BLaER1 (cell line): ENCODE data around the gene VEGFC.

Source experiments
- H3K27ac ChIP-seq: shearing (Covaris generic); formaldehyde crosslinking; 2 replicates; pipeline ENCODE4 v1.8.1; 2022
- H3K27me3 ChIP-seq: shearing (Covaris generic); formaldehyde crosslinking; 2 replicates; pipeline ENCODE4 v1.8.1; 2022
- H3K36me3 ChIP-seq: shearing (Covaris generic); formaldehyde crosslinking; 2 replicates; pipeline ENCODE4 v1.8.1; 2022
- H3K4me1 ChIP-seq: shearing (Covaris generic); formaldehyde crosslinking; 2 replicates; pipeline ENCODE4 v1.8.1; 2022
- H3K4me2 ChIP-seq: shearing (Covaris generic); formaldehyde crosslinking; 2 replicates; pipeline ENCODE4 v1.8.1; 2022
- H3K4me3 ChIP-seq: shearing (Covaris generic); formaldehyde crosslinking; 2 replicates; pipeline ENCODE4 v1.8.1; 2022
- H3K9ac ChIP-seq: shearing (Covaris generic); formaldehyde crosslinking; 2 replicates; pipeline ENCODE4 v1.8.1; 2022
- H3K9me3 ChIP-seq: shearing (Covaris generic); formaldehyde crosslinking; 2 replicates; pipeline ENCODE4 v1.8.1; 2022
- H4K20me1 ChIP-seq: shearing (Covaris generic); formaldehyde crosslinking; 2 replicates; pipeline ENCODE4 v1.8.1; 2022
- Cebpa-rat ChIP-seq: shearing (Covaris generic); IDR thresholded peaks from 2 replicates; pipeline ENCODE4 v1.8.1; 2022

Gene VEGFC

DNA sequence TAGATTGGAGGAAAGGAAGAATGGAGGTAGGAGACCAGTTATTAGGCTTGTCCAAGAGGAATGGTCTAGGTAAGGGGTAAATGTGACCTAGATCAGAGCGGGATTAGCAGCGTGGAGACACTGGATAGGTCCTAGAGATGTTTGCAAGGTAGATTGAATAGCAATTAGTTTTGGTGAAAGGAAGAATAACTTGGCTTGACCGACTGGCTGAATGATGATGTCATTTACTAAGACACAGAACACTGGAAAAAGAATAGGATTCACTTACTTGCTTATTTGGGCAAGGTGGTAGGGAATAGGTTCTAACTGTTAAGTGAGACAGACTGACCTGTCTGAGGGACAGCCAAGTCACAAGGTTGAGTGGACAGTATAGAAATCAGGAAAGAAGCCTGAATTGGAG lies 71.3 kb downstream of the VEGFC start:
- Histone ChIP-seq H3K9me3 (no peaks in the 10 kb centered on the region), H3K4me3 (no peak overlapping the region), H3K27ac (no peak overlapping the region), H3K4me1 (no peaks in the 10 kb centered on the region), H3K4me2 (no peak overlapping the region), H4K20me1 (no peaks in the 10 kb centered on the region), H3K36me3 (no peaks in the 10 kb centered on the region), H3K9ac (no peak overlapping the region), H3K27me3 (no peaks in the 10 kb centered on the region)
- no peak for TF ChIP-seq Cebpa-rat

DNA sequence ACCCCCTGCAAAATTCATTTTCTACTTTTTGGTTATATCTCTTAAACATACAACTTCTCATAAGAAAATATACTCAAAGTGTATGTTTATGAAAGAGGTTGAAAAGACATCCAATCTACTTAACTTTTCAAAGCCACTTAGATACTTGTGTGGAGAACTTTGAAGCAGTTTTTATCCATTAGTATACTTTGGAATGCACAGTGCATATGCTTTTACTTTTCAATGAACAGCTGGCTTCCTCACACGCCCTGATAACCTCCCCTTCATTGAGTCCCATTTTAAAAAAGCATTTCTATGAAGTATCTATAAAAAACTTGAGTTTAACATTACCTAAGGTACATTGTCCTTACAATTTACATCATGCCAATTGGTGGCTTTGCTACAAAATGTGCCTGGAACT lies 73.8 kb downstream of the VEGFC start:
- Histone ChIP-seq H3K9ac (no peak overlapping the region), H3K27ac (no peak overlapping the region), H3K4me2 (no peak overlapping the region), H3K4me1 (no peaks in the 10 kb centered on the region), H3K9me3 (no peaks in the 10 kb centered on the region; the same call in 1 of the 2 replicates), H4K20me1 (no peaks in the 10 kb centered on the region), H3K27me3 (no peaks in the 10 kb centered on the region), H3K36me3 (no peaks in the 10 kb centered on the region), H3K4me3 (no peak overlapping the region)
- TF ChIP-seq Cebpa-rat = no peak

DNA sequence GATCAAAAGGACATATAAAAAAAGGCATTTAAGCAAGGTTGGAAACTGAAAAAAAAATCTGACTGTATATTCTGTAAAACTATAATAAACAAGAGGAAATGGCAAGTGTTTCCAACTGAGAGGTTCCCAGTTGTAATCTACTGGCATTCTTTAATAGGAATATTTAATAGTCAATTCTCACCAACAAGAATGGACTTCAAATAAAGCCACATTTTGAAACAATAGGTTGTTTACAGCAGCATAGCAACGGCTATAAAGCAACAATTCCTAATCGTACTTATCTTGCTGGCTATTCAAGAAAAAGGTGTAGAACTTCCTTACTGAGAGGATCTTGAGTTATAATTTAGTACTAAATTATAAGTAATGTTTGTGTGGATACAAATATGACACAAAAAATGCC lies 75.5 kb downstream of the VEGFC start:
- Histone ChIP-seq H3K9me3 (no peaks in the 10 kb centered on the region; the same call in 1 of the 2 replicates), H3K9ac (no peak overlapping the region), H3K4me2 (no peak overlapping the region), H3K4me3 (no peak overlapping the region), H3K27ac (no peak overlapping the region), H4K20me1 (no peaks in the 10 kb centered on the region), H3K36me3 (no peaks in the 10 kb centered on the region), H3K27me3 (no peaks in the 10 kb centered on the region), H3K4me1 (no peaks in the 10 kb centered on the region)
- no peak for TF ChIP-seq Cebpa-rat

DNA sequence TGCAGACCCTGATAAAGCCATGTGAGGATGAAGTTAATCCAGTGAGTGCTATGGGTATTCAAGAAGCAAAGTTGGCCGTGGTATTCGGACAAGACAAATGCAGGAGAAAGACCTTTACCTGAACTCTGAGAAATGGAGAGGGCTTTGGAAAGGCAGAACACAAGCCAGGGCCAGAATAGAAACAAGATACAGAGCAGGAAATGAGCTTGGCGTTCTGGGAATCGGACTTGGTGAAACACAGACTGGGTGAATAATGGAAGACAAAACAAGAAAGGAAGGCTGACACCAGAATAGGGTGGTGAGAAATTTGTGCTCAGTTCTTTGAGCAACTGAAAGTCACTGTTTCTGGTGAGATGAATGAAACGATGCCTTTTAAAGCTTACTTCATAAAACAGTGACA lies 83.3 kb downstream of the VEGFC start:
- Histone ChIP-seq H3K4me3 (no peak overlapping the region), H3K36me3 (no peaks in the 10 kb centered on the region), H3K9me3 (no peaks in the 10 kb centered on the region; the same call in 1 of the 2 replicates), H3K27ac (no peak overlapping the region), H3K27me3 (no peaks in the 10 kb centered on the region), H3K9ac (no peak overlapping the region), H3K4me2 (no peak overlapping the region), H3K4me1 (no peaks in the 10 kb centered on the region), H4K20me1 (no peaks in the 10 kb centered on the region)
- TF ChIP-seq Cebpa-rat = no peak

DNA sequence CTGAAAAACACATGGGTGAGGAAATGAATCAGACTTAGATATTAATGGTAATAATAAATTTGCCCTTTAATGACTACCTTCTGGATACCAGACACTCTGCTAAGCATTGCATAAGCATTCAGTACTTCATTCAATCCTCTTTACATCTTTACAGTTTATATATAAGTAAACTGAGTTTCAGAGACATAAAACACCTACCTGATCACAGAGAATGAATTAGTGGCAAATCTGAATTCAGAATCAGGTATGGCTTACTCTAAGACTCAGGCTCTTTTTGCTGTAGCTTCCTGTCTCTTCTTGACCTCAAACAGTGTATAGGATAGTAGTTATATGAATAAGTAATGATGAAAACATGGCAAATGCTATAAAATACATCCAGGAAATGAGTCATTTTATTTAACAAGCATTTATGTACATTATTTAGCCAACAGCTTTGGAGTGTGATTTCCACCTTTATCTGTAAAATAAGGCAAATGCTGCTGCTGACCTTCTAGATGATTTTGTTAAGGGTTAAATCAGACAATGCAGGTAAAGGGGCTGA lies 83.9 kb downstream of the VEGFC start:
- no peak overlapping the region for H3K9ac ChIP-seq
- no peaks in the 10 kb centered on the region for H3K4me1 ChIP-seq
- no peak overlapping the region for H3K4me3 ChIP-seq
- no peaks in the 10 kb centered on the region for H3K27me3 ChIP-seq
- TF ChIP-seq Cebpa-rat = no peak
- no peaks in the 10 kb centered on the region for H4K20me1 ChIP-seq
- H3K4me2 ChIP-seq = no peak overlapping the region
- no peaks in the 10 kb centered on the region for H3K36me3 ChIP-seq
- H3K9me3 ChIP-seq = no peaks in the 10 kb centered on the region
- H3K27ac ChIP-seq = no peak overlapping the region

DNA sequence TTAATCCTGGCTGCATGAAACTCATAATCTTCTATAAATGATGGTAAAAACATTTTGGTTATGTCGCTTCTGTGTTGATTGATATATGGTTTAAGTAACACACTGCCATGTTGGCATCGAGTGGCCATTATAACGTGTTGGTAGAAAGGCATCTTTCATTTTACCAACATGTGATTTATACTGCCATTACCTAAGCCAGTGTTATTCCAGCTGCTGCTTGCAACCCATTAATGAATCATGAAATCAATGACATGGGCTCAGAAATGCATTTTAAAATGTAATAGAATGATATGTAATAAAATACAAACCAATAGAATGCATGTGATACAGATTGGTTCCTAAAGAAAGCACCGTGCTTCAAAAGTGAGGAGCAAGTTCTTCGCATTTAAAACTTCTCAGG lies 102.0 kb downstream of the VEGFC start:
- no peaks in the 10 kb centered on the region for H3K9me3 ChIP-seq
- no peaks in the 10 kb centered on the region for H3K36me3 ChIP-seq

DNA sequence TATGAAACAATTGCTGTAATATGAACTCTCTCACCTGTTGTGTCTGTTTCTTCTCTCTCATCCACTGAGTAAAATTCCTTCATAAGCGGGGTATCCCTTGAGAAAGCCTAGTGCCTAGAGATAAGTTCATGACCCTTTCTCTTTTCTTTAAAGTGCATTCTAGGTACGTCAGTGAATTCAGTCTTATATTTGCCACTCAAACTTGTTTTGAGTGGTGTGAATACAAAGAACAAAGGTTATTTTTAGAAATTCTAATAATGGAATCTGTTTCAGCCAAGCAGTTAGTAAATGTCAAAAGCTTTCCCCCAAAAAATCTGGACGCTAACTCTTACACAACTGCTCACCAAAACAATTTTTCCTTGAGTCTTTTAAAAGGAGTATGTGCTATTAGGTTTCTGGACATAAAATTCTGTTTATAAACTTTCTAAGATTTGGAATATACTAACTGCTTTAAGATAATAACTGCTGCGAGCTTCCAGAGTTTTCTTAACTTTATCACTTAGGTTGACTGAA lies 112.0 kb downstream of the VEGFC start:
- no peaks in the 10 kb centered on the region for H4K20me1 ChIP-seq
- no peaks in the 10 kb centered on the region for H3K9me3 ChIP-seq
- no peak overlapping the region for H3K4me2 ChIP-seq
- H3K4me3 ChIP-seq = no peak overlapping the region
- no peak overlapping the region for H3K27ac ChIP-seq
- TF ChIP-seq Cebpa-rat = no peak
- no peaks in the 10 kb centered on the region for H3K36me3 ChIP-seq
- H3K9ac ChIP-seq = no peak overlapping the region
- no peaks in the 10 kb centered on the region for H3K27me3 ChIP-seq
- H3K4me1 ChIP-seq = no peaks in the 10 kb centered on the region

More for the DNA sequence above, 102.0 kb downstream of the VEGFC start:
- no peak for TF ChIP-seq Cebpa-rat
- Histone ChIP-seq H3K4me3 (no peak overlapping the region), H3K4me2 (no peak overlapping the region), H3K9ac (no peak overlapping the region), H3K4me1 (no peaks in the 10 kb centered on the region), H3K27me3 (no peaks in the 10 kb centered on the region), H3K27ac (no peak overlapping the region), H4K20me1 (no peaks in the 10 kb centered on the region)

DNA sequence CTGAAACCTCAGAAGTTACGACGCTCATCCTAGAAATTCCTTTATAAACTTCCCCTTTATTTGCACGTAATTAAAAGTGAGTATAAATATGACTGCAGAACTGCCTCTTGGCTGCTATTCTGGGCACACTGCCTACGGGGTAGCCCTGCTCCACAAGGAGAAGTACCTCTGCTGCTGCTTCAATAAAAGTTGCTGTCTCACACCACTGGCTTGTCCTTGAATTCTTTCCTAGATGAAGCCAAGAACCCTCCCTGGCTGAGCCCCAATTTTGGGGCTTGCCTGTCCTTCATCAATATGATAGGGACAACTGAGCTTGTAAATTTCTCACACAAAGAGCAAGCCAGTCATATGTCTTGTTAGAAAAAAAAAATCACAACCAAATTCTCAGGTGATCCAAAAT lies 115.8 kb downstream of the VEGFC start:
- H3K27me3 ChIP-seq = no peaks in the 10 kb centered on the region
- H3K4me3 ChIP-seq = no peak overlapping the region
- TF ChIP-seq Cebpa-rat = no peak
- H4K20me1 ChIP-seq = no peaks in the 10 kb centered on the region
- H3K27ac ChIP-seq = no peak overlapping the region
- H3K9me3 ChIP-seq = no peaks in the 10 kb centered on the region
- H3K4me2 ChIP-seq = no peak overlapping the region
- no peak overlapping the region for H3K9ac ChIP-seq
- H3K36me3 ChIP-seq = no peaks in the 10 kb centered on the region
- no peaks in the 10 kb centered on the region for H3K4me1 ChIP-seq

DNA sequence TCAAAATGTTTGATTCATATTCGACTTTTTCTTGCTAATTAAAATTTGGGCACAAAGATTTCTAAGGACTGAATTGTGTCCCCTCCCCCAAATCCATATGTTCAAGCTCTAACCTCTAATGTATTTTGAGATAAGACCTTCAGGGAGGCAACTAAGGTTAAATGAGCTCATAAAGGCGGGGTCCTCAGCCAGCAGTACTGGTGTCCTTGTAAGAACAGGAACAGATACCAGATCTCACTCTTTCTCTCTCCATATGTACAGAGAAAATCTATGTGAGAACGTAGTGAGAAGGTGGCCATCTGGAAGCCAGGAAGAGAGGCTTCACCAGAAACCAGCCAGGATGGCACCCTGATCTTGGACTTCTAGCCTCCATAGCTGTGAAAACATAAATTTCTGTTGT lies 116.9 kb downstream of the VEGFC start:
- Histone ChIP-seq H3K4me1 (no peaks in the 10 kb centered on the region), H3K9ac (no peak overlapping the region), H3K4me2 (no peak overlapping the region), H3K4me3 (no peak overlapping the region), H3K27me3 (no peaks in the 10 kb centered on the region), H4K20me1 (no peaks in the 10 kb centered on the region), H3K9me3 (no peaks in the 10 kb centered on the region), H3K36me3 (no peaks in the 10 kb centered on the region), H3K27ac (no peak overlapping the region)
- no peak for TF ChIP-seq Cebpa-rat

DNA sequence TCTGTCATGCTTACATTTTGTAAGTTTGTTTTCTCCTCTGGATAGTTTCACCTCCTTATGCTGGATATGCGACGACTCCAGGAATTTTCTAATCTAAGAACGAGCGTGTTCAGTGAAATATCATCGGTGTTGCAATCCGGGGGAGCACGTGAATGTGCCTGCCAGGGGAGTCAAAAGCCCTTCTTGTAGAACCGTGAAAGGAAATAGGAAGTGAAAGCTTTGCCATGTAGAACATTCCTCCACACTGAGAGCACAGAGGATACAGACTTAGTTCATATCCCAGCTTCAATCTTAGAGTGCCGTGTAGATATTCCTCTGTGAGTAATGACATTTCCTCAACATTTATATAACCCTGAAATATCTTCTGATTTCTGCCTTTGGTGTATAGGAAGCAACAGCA lies 121.2 kb downstream of the VEGFC start:
- Histone ChIP-seq H3K27ac (no peak overlapping the region), H3K27me3 (no peaks in the 10 kb centered on the region), H3K4me2 (no peak overlapping the region), H3K4me1 (no peaks in the 10 kb centered on the region), H3K36me3 (no peaks in the 10 kb centered on the region), H3K9me3 (no peaks in the 10 kb centered on the region), H3K4me3 (no peak overlapping the region), H4K20me1 (no peaks in the 10 kb centered on the region), H3K9ac (no peak overlapping the region)
- TF ChIP-seq Cebpa-rat = no peak

DNA sequence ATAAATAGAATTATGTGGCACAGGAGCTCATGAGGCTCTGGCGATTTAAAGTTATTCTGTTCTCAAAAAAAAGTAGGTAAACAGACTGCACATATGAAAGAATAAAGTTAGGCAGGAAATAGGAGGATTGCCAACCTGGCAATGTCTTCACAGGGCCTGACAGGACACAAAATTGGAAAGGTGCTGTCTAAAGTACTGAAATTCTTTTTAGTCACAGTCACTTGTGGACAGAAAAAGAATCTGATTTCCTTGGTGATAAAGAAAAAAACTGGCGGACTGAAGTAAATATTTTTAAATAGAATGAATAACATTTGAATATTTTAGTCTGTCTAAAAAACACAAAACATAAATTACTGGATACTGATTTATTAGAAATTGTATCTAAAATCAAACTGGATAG lies 124.4 kb downstream of the VEGFC start:
- Histone ChIP-seq H3K4me1 (no peaks in the 10 kb centered on the region), H4K20me1 (no peaks in the 10 kb centered on the region), H3K4me3 (no peak overlapping the region), H3K9me3 (no peaks in the 10 kb centered on the region), H3K4me2 (no peak overlapping the region), H3K27ac (no peak overlapping the region), H3K36me3 (no peaks in the 10 kb centered on the region), H3K27me3 (no peaks in the 10 kb centered on the region), H3K9ac (no peak overlapping the region)
- no peak for TF ChIP-seq Cebpa-rat
